ENCODE results near the gene TAF4. TPM values are rescaled to one million over a fixed set of nuclear protein-coding genes. Genes with fewer than 3 reads are reported as not detected.
"Not testable (repeated sequence)": the region's sequence is repeated elsewhere in the genome, so short reads cannot be mapped to it uniquely, and the experiment has no call there.

Gene TAF4
- total RNA-seq, 1 donor from 2014 or later, result 3.6 TPM

GRCh38 chr20:61976644-61977418, 88.8 kb downstream of the TAF4 start:
- no peak for DNase-seq

GRCh38 chr20:61976263-61976643, 89.4 kb downstream of the TAF4 start:
- no peak for DNase-seq

GRCh38 chr20:61975407-61976129, 90.1 kb downstream of the TAF4 start:
- DNase-seq, result no peak

- DNase-seq, result no peak
Observed at GRCh38 chr20:61974357-61974665, 91.4 kb downstream of the TAF4 start.

GRCh38 chr20:61973515-61974356, 91.9 kb downstream of the TAF4 start:
- DNase-seq, result no peak

- DNase-seq, result no peak
Observed at GRCh38 chr20:61972636-61973508, 92.8 kb downstream of the TAF4 start.

- DNase-seq, result not testable (repeated sequence)
Observed at GRCh38 chr20:61971595-61971994, 94.1 kb downstream of the TAF4 start.

GRCh38 chr20:61970357-61970756, 95.3 kb downstream of the TAF4 start:
- DNase-seq, result no peak

GRCh38 chr20:61969806-61970205, 95.9 kb downstream of the TAF4 start:
- DNase-seq, result no peak

- no peak for DNase-seq
Observed at GRCh38 chr20:61968932-61969331, 96.7 kb downstream of the TAF4 start.

GRCh38 chr20:61968036-61968810, 97.5 kb downstream of the TAF4 start:
- DNase-seq, result no peak

GRCh38 chr20:61967300-61967699, 98.4 kb downstream of the TAF4 start:
- DNase-seq, result no peak

GRCh38 chr20:61966492-61967244, 99.0 kb downstream of the TAF4 start:
- DNase-seq, result no peak

- no peak for DNase-seq
Observed at GRCh38 chr20:61965606-61966491, 99.8 kb downstream of the TAF4 start.

GRCh38 chr20:61964675-61965605, 100.7 kb downstream of the TAF4 start:
- DNase-seq, result no peak

- DNase-seq, result no peak
Observed at GRCh38 chr20:61963885-61964674, 101.6 kb downstream of the TAF4 start.

GRCh38 chr20:61963149-61963548, 102.5 kb downstream of the TAF4 start:
- DNase-seq, result no peak

GRCh38 chr20:61960836-61961235, 104.8 kb downstream of the TAF4 start:
- no peak for DNase-seq
